Measurements from ENCODE around the gene TAB2. TPM values are rescaled to one million over a fixed set of nuclear protein-coding genes. Genes with fewer than 3 reads are reported as not detected.
A peak's percentile ranks its signal among the peaks of the same experiment; 100 is the strongest.

Gene TAB2
- total RNA-seq, 4 donors from 2014 or later: 32.5 to 71.4 (median 43.8) TPM

GRCh38 chr6:149437212-149437611, 119.7 kb downstream of the TAB2 start:
- no peak for DNase-seq (ENCODE audit: low spot score in 2 of 2)
- H3K4me3 ChIP-seq (ENCODE audit: low read depth, poor library complexity, severe bottlenecking): no peak overlapping the region
- WGBS, 2 donors: 84% methylated on average over 3 of the region's 3 CpGs
- intact Hi-C loops (cut with DNase I; ENCODE audit: low total_unique reads): loop anchor here (10.0 kb wide), 1 partner anchor 402 kb away; no protein-coding TSS in a partner anchor
- TF ChIP-seq CTCF (IDR thresholded peaks at IDR 0.05): no peak

GRCh38 chr6:149438855-149439254, 121.3 kb downstream of the TAB2 start:
- DNase-seq (ENCODE audit: low spot score in 2 of 2): no peak
- H3K4me3 ChIP-seq (ENCODE audit: low read depth, poor library complexity, severe bottlenecking): no peak overlapping the region
- TF ChIP-seq POLR2A (IDR thresholded peaks at IDR 0.05): no peak
- TF ChIP-seq CTCF (IDR thresholded peaks at IDR 0.05): no peak
- intact Hi-C loops (cut with DNase I; ENCODE audit: low total_unique reads): loop anchor here (10.0 kb wide), 1 partner anchor 404 kb away; no protein-coding TSS in a partner anchor
- WGBS, 2 donors: 83 to 85% methylated on average over 3 of the region's 3 CpGs

GRCh38 chr6:149439626-149440025, 122.1 kb downstream of the TAB2 start:
- H3K4me3 ChIP-seq (ENCODE audit: low read depth, poor library complexity, severe bottlenecking): no peak overlapping the region
- TF ChIP-seq CTCF (IDR thresholded peaks at IDR 0.05) (no peak), POLR2A (IDR thresholded peaks at IDR 0.05) (no peak)
- WGBS, 2 donors: 94 to 96% methylated on average over 1 of the region's 1 CpG
- no peak for DNase-seq (ENCODE audit: low spot score in 2 of 2)
- intact Hi-C loops (cut with DNase I; ENCODE audit: low total_unique reads): loop anchor here (10.0 kb wide), 1 partner anchor 405 kb away; no protein-coding TSS in a partner anchor

- TF ChIP-seq POLR2A (IDR thresholded peaks at IDR 0.05) (no peak), CTCF (IDR thresholded peaks at IDR 0.05) (no peak)
- DNase-seq (ENCODE audit: low spot score in 2 of 2): peak in 1 of 2 donors; percentile 54
- WGBS, 2 donors: 84 to 87% methylated on average over 16 of the region's 16 CpGs
- intact Hi-C loops (cut with DNase I; ENCODE audit: low total_unique reads): no loop called here
- no peak overlapping the region for H3K4me3 ChIP-seq (ENCODE audit: low read depth, poor library complexity, severe bottlenecking)
Observed at GRCh38 chr6:149440735-149441671, 123.5 kb downstream of the TAB2 start.

GRCh38 chr6:149441740-149442139, 124.2 kb downstream of the TAB2 start:
- no peak overlapping the region for H3K4me3 ChIP-seq (ENCODE audit: low read depth, poor library complexity, severe bottlenecking)
- TF ChIP-seq CTCF (IDR thresholded peaks at IDR 0.05) (no peak), POLR2A (IDR thresholded peaks at IDR 0.05) (no peak)
- WGBS, 2 donors: 72 to 82% methylated on average over 9 of the region's 9 CpGs
- intact Hi-C loops (cut with DNase I; ENCODE audit: low total_unique reads): no loop called here
- peak in 1 of 2 donors; percentile 72 for DNase-seq (ENCODE audit: low spot score in 2 of 2)
